Measurements from ENCODE around the gene MFSD2B.
A peak's percentile ranks its signal among the peaks of the same experiment; 100 is the strongest.
"Not testable (repeated sequence)": the region's sequence is repeated elsewhere in the genome, so short reads cannot be mapped to it uniquely, and the experiment has no call there.

MFSD2B gene

GRCh38 chr2:24022975-24023575 lies 13.2 kb downstream of the MFSD2B start:
- TF ChIP-seq JUND (IDR thresholded peaks at IDR 0.05; ENCODE audit: low read depth) = no peak
- no peak for DNase-seq (ENCODE audit: low read depth in 1 of 2, low spot score in 1 of 2)
- in situ Hi-C loops (cut with HindIII; ENCODE audit: low pct_unique_long_range_greater_than_20kb, low sequenced_read_pairs) = no loop called here

GRCh38 chr2:24024018-24024417 lies 14.1 kb downstream of the MFSD2B start:
- in situ Hi-C loops (cut with HindIII; ENCODE audit: low pct_unique_long_range_greater_than_20kb, low sequenced_read_pairs) = no loop called here
- TF ChIP-seq JUND (IDR thresholded peaks at IDR 0.05; ENCODE audit: low read depth) = no peak
- no peak for DNase-seq (ENCODE audit: low read depth in 1 of 2, low spot score in 1 of 2)

GRCh38 chr2:24024996-24025663 lies 15.2 kb downstream of the MFSD2B start:
- TF ChIP-seq JUND (IDR thresholded peaks at IDR 0.05; ENCODE audit: low read depth) = no peak
- in situ Hi-C loops (cut with HindIII; ENCODE audit: low pct_unique_long_range_greater_than_20kb, low sequenced_read_pairs) = no loop called here
- DNase-seq (ENCODE audit: low read depth in 1 of 2, low spot score in 1 of 2) = no peak

- TF ChIP-seq JUND (IDR thresholded peaks at IDR 0.05; ENCODE audit: low read depth) = no peak
- in situ Hi-C loops (cut with HindIII; ENCODE audit: low pct_unique_long_range_greater_than_20kb, low sequenced_read_pairs) = no loop called here
- DNase-seq (ENCODE audit: low read depth in 1 of 2, low spot score in 1 of 2) = no peak
These were observed 16.3 kb downstream of the MFSD2B start for GRCh38 chr2:24026233-24026632.

GRCh38 chr2:24038786-24039499 lies 29.1 kb downstream of the MFSD2B start:
- in situ Hi-C loops (cut with HindIII; ENCODE audit: low pct_unique_long_range_greater_than_20kb, low sequenced_read_pairs) = no loop called here
- no peak for TF ChIP-seq JUND (IDR thresholded peaks at IDR 0.05; ENCODE audit: low read depth)
- DNase-seq (ENCODE audit: low read depth in 1 of 2, low spot score in 1 of 2) = no peak

- no peak for TF ChIP-seq JUND (IDR thresholded peaks at IDR 0.05; ENCODE audit: low read depth)
These were observed 30.6 kb downstream of the MFSD2B start for GRCh38 chr2:24040511-24040910.

GRCh38 chr2:24043133-24043532 lies 33.2 kb downstream of the MFSD2B start:
- DNase-seq (ENCODE audit: low read depth in 1 of 2, low spot score in 1 of 2); in situ Hi-C loops (cut with HindIII; ENCODE audit: low pct_unique_long_range_greater_than_20kb, low sequenced_read_pairs): not testable (repeated sequence)

More at GRCh38 chr2:24040511-24040910, 30.6 kb downstream of the MFSD2B start:
- no peak for DNase-seq (ENCODE audit: low read depth in 1 of 2, low spot score in 1 of 2)
- in situ Hi-C loops (cut with HindIII; ENCODE audit: low pct_unique_long_range_greater_than_20kb, low sequenced_read_pairs) = no loop called here

GRCh38 chr2:24045511-24046508 lies 35.9 kb downstream of the MFSD2B start:
- no peak for TF ChIP-seq JUND (IDR thresholded peaks at IDR 0.05; ENCODE audit: low read depth)
- in situ Hi-C loops (cut with HindIII; ENCODE audit: low pct_unique_long_range_greater_than_20kb, low sequenced_read_pairs) = no loop called here
- DNase-seq (ENCODE audit: low read depth in 1 of 2, low spot score in 1 of 2) = no peak

- in situ Hi-C loops (cut with HindIII; ENCODE audit: low pct_unique_long_range_greater_than_20kb, low sequenced_read_pairs) = no loop called here
- no peak for DNase-seq (ENCODE audit: low read depth in 1 of 2, low spot score in 1 of 2)
- no peak for TF ChIP-seq JUND (IDR thresholded peaks at IDR 0.05; ENCODE audit: low read depth)
These were observed 36.7 kb downstream of the MFSD2B start for GRCh38 chr2:24046599-24046929.

- no peak for TF ChIP-seq JUND (IDR thresholded peaks at IDR 0.05; ENCODE audit: low read depth)
- in situ Hi-C loops (cut with HindIII; ENCODE audit: low pct_unique_long_range_greater_than_20kb, low sequenced_read_pairs) = no loop called here
- DNase-seq (ENCODE audit: low read depth in 1 of 2, low spot score in 1 of 2) = peak; percentile 52 to 96
These were observed 37.2 kb downstream of the MFSD2B start, which contains the start of gene WDCP for GRCh38 chr2:24046930-24047702. Gene WDCP (minus strand): TSS chr2:24047391. CDS start chr2:24039494, 7,897 bp downstream.

GRCh38 chr2:24047703-24048033 lies 37.8 kb downstream of the MFSD2B start:
- peak in 1 of 2 experiments; percentile 30 for DNase-seq (ENCODE audit: low read depth in 1 of 2, low spot score in 1 of 2)
- in situ Hi-C loops (cut with HindIII; ENCODE audit: low pct_unique_long_range_greater_than_20kb, low sequenced_read_pairs) = no loop called here
- TF ChIP-seq JUND (IDR thresholded peaks at IDR 0.05; ENCODE audit: low read depth) = no peak

Data from T47D (cell line).